Activated CD8-positive, alpha-beta memory T cell treated with anti-CD3 and anti-CD28 coated beads, Interleukin-2, amount 50 U/mL, for 48 hours (primary cell): ENCODE measurements around the gene TASOR2.

Experiments used
- DNase-seq: peaks from one replicate; pipeline ENCODE4 v3.0.0-alpha.2; 2020

The TASOR2 gene

DNA sequence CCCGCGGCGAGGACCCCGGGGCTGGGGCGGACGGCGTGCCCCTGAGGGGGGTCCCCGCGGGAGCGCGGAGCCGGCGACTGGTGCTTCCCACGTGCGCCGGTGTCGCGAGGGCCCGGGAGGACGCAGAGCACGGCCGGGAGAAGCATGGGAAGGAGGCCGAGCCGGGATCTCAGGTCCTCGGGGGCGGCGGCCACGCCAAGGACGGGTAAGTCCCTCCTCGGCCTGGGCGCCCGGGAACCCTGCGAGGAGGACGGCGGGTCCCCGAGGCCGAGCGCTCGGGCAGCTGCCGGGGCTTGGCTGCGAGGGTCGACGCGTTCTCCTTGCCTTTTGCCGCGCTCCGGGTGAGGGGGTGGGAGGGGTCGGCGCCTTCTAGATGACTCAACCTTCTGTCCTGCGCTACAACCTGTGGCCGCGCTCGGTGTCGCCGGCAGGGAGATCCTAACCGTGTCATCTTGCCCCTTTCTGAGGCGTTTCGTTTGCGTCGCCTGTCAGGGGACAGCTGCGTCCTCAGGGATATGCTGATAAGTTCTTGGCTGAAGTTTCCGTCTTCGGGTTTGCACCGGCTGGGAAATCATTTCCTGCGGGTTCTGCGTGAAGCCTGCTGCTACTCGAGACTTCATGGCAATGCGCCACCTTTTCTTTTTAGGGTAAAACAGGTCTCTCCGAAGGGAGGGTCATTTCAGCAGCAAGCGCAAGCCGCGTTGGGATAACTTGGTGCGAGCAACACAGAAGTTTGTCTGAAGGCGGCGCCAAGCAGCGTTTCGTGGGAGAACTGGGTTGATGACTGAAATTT lies 529 bp downstream of the TASOR2 start:
- peak; percentile 86 for DNase-seq

DNA sequence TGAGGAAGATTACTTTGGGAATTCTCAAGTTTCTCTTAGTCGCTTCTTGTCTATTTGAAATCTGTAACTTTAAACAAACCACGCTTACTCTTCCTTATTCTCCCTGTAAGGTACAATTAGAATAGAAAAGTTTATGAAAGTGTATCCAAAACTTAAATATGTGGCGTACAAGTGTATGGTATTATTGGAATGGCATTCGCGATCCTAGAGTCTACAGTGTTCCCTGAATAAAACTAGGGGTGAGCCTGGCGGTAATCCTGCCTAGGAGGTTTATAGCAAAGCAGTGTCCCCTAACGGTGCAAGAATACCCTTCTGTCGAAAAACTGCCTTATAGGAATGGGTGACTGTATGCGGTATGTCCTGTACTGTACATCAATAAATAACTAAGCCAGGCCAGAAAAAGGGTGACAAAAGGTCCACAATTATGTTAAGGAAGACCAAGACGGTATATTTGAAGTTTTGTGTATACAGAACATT lies 1.2 kb downstream of the TASOR2 start:
- DNase-seq = no peak

DNA sequence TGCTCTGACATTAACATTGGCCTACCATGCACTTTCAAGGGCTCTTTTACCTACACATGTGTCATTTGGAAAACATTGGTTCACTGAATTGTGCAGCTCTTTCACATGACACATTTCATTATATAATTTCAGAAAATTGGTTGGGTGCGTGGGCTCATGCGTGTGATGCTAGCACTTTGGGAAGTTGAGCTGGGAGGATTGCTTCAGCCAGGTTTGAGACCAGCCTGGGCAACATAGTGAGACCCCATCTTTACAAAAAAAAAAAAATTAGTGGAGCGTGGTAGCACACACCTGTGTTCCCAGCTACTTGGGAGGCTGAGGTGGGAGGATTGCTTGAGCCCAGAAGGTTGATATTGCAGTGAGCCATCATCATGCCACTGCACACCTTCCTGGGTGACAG lies 3.9 kb downstream of the TASOR2 start:
- DNase-seq = no peak

DNA sequence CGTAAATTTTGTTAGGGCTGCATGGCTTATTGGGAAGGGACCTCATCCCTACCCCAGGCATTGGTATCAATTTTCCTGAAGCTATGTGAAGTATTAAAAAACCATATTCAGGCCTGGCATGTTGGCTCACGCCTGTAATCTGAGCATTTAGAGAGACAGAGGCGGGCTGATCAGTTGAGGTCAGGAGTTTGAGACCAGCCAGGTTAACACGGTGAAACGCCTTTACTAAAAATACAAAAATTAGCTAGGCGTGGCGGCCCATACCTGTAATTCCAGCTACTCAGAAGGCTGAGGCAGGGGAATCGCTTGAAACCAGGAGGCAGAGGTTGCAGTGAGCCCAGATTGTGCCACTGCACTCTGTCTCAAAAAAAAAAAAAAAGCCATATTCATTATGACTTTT lies 7.1 kb downstream of the TASOR2 start:
- DNase-seq = no peak

DNA sequence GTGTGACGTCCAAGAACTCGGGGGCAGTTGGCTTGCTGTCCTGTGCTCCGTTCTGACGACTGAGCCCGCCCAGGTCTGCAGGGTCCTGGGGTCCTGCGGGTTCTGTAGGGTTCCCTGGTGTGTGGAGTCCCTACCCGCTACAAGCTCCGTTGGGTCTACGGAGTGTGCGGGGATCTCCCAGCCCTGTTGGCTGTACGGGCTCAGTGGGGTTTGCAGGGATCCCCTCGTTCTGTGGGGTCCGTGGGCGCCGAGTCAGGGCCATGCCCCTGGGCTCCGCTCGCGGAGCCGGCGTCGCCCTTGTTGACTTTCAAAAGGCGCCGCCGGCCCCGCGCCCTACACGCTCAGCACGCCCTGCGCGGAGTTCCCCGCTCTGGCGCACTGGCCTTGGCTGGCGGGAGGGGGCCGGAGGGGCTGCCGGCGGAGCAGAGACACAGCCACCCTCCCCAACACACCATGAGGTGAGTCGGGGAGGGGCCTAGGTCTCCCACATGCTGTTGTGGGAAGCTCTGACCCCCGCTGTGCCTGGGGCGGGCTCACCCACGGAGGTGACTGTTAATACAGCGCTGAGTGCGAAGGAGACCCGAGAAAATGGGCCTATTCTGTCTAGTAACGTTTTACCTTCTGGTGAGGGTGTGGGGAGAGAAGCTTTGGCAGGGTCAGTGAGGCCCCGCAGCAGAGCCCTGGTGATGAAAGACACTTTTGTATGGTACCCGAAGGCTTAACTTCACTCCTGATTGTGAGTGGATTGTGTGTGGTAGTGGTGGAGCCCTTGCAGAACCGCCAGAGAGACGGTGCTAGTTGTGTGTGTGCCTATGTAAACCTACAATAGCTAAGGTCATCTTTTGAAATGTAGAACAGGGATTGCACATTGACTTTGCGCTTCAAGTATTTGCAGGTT lies 8.1 kb downstream of the TASOR2 start:
- peak; percentile 83 for DNase-seq

DNA sequence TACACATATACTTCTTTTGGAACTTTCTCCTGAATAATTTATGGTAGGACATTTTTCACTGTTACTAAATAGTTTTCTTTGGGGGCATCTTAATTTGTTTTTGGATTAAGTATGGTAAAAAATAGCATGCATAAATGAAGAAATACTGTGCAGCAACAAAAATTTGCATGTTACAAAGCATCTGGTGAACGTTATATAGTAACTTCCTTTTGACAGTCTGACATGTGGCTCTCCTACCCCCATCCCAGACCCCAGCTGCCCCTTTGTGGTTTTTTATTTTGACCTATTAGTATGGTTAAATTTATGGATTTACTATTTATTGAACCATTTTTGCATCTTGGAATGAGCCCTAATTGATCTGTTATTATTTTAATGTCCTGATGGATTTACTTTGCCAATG lies 9.9 kb downstream of the TASOR2 start:
- DNase-seq = no peak

DNA sequence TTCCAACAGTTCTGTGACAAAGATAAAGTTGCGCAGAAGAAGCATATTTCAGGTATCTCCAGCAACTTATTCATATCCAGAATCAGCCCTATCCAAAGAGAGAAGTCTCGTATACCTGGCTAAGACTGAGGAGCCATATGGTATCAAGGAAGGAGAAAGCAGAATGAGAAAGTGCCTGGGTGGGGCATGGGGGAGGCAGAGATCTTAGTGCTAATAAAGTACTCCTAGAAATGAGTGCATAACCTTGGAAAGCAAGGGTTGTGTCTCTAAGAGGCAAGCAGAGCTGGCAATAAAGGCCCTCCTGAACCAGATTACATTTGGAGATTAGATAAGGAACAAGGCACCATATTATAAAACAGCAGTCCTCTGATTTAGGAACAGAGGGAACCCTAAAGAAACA lies 12.7 kb downstream of the TASOR2 start:
- DNase-seq = no peak

DNA sequence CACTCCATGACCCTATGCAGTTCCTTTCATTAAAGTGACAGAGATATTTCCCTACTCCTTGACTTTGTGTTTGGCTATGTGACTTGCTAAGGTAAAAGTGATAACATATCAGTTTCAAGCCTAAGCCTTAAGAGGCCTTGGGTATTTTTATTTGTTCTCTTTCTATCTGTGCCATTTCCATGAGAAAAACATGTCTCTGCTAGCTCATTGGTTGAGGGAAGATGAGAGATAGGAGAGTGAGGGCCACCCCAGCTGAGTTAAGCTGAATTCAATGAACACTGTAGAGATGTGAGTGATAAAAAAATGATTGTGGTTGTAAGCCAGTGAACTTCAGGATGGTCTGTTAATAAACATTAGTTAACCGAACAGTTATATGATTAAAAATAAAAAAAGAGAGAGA lies 13.4 kb downstream of the TASOR2 start:
- DNase-seq = no peak

DNA sequence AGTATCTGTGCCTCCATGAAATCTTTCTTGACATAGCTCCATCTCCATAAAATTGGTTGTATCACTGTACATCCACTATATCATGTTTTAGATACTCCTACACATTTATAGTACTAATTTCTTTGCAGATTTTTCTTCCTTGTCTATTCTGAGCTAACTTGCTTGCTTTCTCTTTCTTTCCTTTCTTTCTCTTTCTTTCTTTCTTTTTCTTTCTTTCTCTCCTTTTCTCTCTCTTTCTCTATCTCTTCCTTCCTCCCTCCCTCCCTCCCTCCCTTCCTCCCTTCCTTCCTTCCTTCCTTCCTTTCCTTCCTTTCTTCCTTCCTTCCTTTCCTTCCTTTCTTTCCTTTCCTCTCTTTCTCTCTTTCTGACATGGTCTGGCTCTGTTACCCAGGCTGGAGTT lies 23.7 kb downstream of the TASOR2 start:
- DNase-seq = no peak

DNA sequence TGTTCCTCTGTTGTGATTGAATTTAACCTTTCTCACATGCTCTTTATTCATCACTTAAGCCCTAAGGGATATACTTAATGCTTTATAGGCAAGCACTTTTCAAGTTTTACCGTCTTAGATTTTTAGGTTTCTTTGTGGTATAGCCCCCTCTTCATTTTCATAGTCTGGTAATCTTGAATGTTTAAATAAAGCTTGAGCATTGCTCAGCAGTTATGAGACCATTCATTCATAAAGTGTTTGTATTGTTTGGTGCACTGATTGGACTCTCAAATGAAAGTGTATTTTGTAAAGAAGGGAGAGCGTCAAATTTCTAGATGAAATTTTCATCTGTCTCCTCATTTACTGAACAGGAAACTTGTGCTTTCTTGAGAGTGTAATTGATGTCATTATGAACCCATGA lies 25.2 kb downstream of the TASOR2 start:
- DNase-seq = no peak

DNA sequence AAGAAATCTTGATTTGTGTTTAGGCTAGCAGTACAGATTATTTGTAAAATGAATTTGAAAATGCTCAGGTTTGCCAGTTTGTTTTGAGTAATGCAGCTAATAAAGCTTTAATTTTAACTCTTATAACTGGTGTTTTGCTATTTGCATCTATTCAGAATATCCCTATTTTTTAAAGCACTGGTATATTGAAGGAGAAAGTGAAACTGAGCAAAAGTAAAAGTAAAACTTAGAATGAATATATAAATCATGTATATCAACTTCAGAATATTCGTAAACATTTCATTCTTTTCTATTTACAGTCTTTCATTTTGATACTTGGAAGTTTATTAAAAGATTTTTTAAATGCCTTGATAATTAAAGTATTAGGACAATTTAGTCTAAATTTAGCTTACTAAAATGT lies 26.2 kb downstream of the TASOR2 start:
- DNase-seq = no peak

DNA sequence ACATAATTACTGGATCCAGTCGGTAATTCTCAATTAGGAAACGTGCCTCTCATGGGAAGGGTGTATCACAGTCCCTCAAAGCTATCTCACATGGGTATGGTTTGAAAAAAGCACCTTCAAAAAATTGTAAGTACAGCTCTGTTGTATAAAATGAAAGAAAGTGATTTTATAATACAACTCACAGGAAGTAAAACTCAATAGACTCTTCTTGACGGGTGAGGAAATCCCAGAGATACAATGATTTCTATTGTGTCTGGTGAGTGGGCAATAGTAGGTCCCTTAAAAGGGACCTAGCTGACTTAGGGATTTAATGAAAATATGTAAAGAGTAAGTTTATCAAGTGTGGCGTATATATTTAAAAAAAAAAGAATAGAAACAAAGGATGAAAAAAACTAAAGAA lies 27.0 kb downstream of the TASOR2 start:
- no peak for DNase-seq

DNA sequence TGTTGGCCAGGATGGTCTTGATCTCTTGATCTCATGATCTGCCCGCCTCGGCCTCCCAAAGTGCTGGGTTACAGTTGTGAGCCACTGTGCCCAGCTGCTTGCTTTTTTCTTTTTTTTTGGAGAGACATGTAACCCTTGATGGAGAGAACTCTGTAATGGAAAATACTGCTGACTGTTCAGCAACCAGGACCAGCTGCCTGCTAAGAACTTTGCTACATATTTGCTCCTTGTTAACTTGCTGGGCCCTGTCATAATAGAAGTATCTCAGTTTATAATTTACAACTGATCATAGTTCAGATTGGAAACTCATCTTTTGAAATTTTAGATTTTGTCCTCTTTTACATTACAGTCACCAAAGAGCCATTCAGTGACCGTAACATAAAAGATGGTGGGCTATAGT lies 34.9 kb downstream of the TASOR2 start:
- no peak for DNase-seq

DNA sequence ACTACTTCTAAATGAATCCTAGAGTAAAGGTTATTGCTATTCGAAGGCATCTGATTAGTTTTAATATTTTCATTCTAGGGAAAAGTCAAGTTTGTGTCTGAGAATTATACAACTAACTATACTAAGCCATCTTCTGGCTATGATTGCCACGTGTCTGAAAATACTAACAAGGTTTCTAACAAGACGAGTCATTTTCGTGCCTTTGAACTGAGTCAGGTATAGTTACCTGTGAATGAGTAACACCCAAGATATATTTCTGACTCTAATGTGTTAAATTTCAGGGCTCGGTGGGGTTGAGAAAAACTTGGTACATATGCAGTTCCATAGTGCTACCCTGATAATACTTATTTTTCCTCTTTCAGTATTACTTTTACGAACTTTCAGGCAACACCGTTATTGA lies 35.5 kb downstream of the TASOR2 start:
- DNase-seq = no peak

DNA sequence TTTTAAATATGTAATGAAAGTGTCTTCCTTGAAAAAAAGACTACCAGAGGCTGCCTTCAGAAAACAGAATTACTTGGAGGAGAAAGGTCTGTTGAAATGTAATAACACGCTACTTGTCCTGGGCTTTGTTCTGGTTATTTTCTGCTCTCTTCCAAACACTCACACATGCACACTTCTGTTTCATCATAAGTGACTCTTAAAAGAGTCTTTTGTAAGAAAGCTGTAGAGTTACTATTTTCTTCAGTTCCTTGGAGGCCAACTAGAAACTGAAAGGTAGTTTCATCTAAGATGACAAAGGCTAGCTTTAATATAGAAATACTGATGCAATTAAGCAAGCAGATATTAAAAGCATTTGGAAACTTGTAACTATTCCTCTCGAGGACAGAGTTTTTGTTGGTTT lies 39.1 kb downstream of the TASOR2 start:
- DNase-seq = no peak

DNA sequence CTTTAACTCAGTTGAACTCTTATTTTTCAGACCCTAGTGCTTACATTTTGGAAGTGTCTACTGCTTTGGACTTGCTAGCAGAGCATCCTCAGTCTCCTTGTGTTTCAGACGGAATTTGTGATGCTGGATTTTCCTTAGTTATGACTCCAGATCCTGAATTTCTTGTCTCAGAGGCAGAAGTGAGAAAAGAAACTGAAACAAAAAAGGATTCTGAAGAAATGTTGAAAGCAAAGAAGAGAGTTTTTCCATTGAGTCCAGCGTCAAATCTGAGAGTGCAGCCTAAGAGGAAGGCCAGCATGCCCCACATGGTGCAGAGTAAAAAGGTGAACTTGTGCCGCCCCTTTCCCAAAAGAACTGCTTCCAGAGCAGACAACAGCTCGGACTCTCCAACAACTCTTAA lies 46.1 kb downstream of the TASOR2 start:
- DNase-seq = no peak

DNA sequence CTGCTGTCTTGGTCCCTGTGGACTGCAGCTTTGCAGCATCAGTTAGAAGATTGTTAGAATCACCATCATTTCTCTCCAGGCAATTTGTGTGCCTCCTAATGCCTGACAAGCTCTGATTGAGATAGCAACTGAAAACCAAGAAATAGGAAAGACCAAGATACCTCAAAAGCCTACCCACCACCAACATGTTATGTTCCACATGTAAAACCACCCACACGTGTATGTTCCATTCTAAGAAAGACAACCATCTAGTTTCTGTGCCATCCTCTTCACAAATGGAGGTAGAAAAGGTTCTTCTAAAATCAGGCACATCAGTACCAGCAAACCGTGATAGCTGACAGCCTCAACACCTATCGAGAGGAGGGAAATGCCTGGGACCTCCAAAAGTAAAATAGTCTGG lies 46.9 kb downstream of the TASOR2 start:
- DNase-seq = no peak

DNA sequence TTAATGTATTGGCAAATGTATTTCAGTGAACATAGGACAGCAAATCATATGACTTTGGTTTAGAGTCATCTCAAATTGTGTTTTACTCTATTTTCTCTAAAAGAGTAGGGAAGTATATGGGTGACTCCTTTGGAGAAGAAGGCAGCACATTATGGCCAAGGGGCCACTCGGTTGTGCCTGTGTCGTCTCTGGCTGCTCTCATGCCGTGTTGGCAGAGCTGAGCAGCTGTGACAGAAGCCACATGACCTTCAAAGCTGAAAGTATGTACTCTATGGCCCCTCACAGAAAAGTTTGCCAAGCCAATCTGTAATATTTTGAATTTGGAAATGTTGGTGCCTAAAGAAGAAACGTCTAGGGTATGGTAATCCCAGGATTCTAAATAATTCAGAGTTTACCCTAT lies 47.5 kb downstream of the TASOR2 start:
- no peak for DNase-seq
